Colonic mucosa (tissue), 4 donors: ENCODE measurements around the gene NCAM2. TPM values are rescaled to one million over a fixed set of nuclear protein-coding genes. Genes with fewer than 3 reads are reported as not detected.

Source experiments
- DNase-seq: peaks from one replicate; pipeline ENCODE4 v3.0.0-alpha.2; 2020
- H3K27ac ChIP-seq: fragments of 200-600 bp; one replicate; pipeline ENCODE4 v1.8.0; 2021
- H3K27me3 ChIP-seq: fragments of 200-600 bp; one replicate; pipeline ENCODE4 v1.8.0; 2021
- H3K36me3 ChIP-seq: fragments of 200-600 bp; one replicate; pipeline ENCODE4 v1.8.0; 2021
- H3K4me1 ChIP-seq: fragments of 200-600 bp; one replicate; pipeline ENCODE4 v1.8.0; 2021; ENCODE audit warnings: mild to moderate bottlenecking
- H3K4me3 ChIP-seq: fragments of 200-600 bp; one replicate; pipeline ENCODE4 v1.8.0; 2021
- H3K9ac ChIP-seq, 2 donors: one replicate each; pipeline ENCODE4 v1.7.0; 2013; ENCODE audit warnings: control low read depth in 2 of 2, low read depth in 2 of 2, low read length in 2 of 2
- H3K9me3 ChIP-seq: fragments of 200-600 bp; one replicate; pipeline ENCODE4 v1.8.0; 2021
- intact Hi-C: fragments of 100-400 bp; cut with DNase I; formaldehyde crosslinking; loops from one replicate; pipeline ENCODE4 v1.14.1; 2022
- total RNA-seq, 2 donors: library from RNA; stranded (reverse); fragmentation: NEBNext Ultra II Directional in 1 of 2; extraction: Animal tissue kit (Norgen Biotek cat#: 25700) in 1 of 2; gene quantifications; one replicate each; pipeline ENCODE4 v1.2.1, GENCODE V29; 2021
- TF ChIP-seq, protein P1 (sequence below): fragments of 200-600 bp; IDR thresholded peaks from one replicate; pipeline ENCODE4 v1.8.0; 2022; ENCODE audit warnings: antibody characterized with exemption, mild to moderate bottlenecking
- donor health status: healthy.
- donor health status: DM: no; HTN: no; CAD: no.
- donor health status: DM: no; HTN: no; CAD: no.

Gene NCAM2
- total RNA-seq, 2 donors from 2014 or later = 0.52 to 2.8 TPM

DNA sequence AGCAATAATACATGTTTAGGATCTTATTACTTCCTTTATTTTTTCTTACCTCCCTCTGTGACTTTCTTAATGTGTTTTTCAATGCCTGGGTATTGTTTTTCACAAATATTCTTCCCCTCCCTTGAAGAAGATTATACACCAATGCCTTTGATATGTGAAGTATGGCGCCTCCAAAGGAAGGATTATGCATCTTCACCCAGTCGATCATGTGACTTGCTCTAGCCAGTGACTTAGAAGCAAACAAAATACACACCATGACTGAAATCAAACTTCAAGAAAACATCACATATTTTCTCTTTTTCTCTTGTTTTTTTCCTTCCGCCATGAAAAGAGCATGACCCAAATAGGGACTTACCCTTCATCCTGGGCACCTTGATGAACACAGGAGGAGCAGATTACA, 297.1 kb downstream of the NCAM2 start:
- H3K27ac ChIP-seq = no peak overlapping the region
- DNase-seq = no peak
- H3K27me3 ChIP-seq = no peaks in the 10 kb centered on the region
- no peak overlapping the region for H3K9ac ChIP-seq
- H3K36me3 ChIP-seq = no peaks in the 10 kb centered on the region
- no peaks in the 10 kb centered on the region for H3K9me3 ChIP-seq
- intact Hi-C loops = no loop called here
- TF ChIP-seq, protein P1, sequence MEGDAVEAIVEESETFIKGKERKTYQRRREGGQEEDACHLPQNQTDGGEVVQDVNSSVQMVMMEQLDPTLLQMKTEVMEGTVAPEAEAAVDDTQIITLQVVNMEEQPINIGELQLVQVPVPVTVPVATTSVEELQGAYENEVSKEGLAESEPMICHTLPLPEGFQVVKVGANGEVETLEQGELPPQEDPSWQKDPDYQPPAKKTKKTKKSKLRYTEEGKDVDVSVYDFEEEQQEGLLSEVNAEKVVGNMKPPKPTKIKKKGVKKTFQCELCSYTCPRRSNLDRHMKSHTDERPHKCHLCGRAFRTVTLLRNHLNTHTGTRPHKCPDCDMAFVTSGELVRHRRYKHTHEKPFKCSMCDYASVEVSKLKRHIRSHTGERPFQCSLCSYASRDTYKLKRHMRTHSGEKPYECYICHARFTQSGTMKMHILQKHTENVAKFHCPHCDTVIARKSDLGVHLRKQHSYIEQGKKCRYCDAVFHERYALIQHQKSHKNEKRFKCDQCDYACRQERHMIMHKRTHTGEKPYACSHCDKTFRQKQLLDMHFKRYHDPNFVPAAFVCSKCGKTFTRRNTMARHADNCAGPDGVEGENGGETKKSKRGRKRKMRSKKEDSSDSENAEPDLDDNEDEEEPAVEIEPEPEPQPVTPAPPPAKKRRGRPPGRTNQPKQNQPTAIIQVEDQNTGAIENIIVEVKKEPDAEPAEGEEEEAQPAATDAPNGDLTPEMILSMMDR = no peak
- no peak overlapping the region for H3K4me3 ChIP-seq
- H3K4me1 ChIP-seq = no peaks in the 10 kb centered on the region

DNA sequence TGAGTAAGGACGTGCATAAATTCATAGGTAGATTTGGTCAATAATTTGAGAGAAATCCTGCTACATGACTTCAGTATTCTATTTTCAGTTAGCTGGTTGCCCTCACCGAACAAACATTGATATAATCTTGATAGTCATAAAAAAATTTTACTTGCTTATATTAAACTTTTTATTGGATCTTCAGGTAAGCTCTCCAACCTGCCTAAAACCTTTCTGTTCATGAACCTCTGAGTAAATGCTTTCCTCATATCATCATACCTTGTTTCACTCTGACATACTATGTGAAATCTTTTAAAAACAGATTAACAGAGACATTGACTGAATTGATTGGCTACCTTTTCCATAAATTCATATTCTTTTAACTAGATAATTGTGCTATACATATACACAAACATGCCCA, 299.0 kb downstream of the NCAM2 start:
- TF ChIP-seq, protein P1 = no peak
- DNase-seq = no peak
- intact Hi-C loops = no loop called here
- Histone ChIP-seq H3K9me3 (no peaks in the 10 kb centered on the region), H3K27ac (no peak overlapping the region), H3K4me1 (no peaks in the 10 kb centered on the region), H3K36me3 (no peaks in the 10 kb centered on the region), H3K4me3 (no peak overlapping the region), H3K27me3 (no peaks in the 10 kb centered on the region), H3K9ac (no peak overlapping the region)

DNA sequence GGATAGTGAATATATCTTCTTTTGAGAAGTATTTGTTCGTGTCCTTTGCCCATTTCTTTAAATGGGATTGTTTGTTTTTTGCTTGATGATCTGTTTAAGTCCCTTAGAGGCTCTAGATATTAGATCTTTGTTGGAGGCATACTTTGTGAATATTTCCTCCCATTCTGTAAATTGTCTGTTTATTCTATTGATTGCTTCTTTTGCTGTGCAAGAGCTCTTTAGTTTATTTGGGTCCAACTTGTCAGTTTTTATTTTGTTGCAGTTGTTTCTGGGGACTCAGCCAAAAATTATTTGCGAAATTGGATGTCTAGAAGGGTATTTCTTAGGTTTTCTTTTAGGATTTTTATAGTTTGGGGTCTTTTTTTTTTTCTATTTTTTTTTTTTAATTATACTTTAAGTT, 302.8 kb downstream of the NCAM2 start:
- Histone ChIP-seq H3K36me3 (no peaks in the 10 kb centered on the region), H3K27ac (no peak overlapping the region), H3K4me1 (no peaks in the 10 kb centered on the region), H3K27me3 (no peaks in the 10 kb centered on the region), H3K9me3 (no peaks in the 10 kb centered on the region), H3K9ac (no peak overlapping the region), H3K4me3 (no peak overlapping the region)
- TF ChIP-seq, protein P1 = no peak
- DNase-seq = no peak
- intact Hi-C loops = no loop called here

DNA sequence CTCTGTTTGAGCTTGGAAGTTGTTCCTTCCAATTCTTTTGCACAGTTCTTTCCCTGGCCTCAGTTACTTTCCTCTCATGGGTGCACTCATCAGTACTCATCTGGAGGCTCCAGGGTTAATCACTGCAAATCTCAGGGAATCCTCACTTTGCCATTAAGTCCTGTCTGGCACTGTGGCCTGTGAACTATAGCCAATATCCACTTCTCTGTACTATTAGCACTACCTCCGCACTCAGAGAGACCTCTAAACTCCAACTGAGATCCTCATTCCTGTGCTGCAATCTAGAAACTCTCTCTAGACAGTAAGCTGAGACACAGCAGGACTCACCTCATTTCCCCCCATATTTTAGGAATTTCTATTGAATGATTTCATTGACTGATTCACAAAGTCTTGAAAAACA, 311.3 kb downstream of the NCAM2 start:
- no peaks in the 10 kb centered on the region for H3K27me3 ChIP-seq
- H3K9me3 ChIP-seq = no peaks in the 10 kb centered on the region
- TF ChIP-seq, protein P1 = no peak
- H3K9ac ChIP-seq = no peak overlapping the region
- DNase-seq = no peak
- no peak overlapping the region for H3K4me3 ChIP-seq
- intact Hi-C loops = no loop called here
- H3K36me3 ChIP-seq = no peaks in the 10 kb centered on the region
- no peak overlapping the region for H3K27ac ChIP-seq
- no peaks in the 10 kb centered on the region for H3K4me1 ChIP-seq

DNA sequence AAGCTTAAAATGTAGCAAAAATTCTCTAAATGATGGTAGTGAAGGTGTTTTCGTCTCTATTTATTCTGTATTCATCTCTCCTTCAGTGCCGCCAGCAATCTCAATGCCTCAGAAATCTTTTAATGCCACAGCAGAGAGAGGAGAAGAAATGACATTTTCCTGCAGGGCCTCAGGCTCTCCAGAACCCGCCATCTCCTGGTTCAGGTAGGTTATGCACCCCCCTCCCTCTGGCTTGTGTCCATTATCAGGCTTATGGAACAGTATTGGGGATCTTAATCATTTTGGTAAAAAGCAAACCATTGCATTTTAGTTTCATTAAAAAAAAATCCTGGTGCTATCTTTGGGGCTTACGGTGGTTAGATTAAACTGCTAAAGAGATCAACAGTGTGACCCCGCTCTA, 326.1 kb downstream of the NCAM2 start:
- no peak for DNase-seq
- TF ChIP-seq, protein P1 = no peak
- Histone ChIP-seq H3K36me3 (no peaks in the 10 kb centered on the region), H3K9ac (no peak overlapping the region), H3K4me3 (no peak overlapping the region), H3K4me1 (no peaks in the 10 kb centered on the region), H3K27ac (no peak overlapping the region), H3K9me3 (no peaks in the 10 kb centered on the region), H3K27me3 (no peaks in the 10 kb centered on the region)
- intact Hi-C loops = no loop called here

DNA sequence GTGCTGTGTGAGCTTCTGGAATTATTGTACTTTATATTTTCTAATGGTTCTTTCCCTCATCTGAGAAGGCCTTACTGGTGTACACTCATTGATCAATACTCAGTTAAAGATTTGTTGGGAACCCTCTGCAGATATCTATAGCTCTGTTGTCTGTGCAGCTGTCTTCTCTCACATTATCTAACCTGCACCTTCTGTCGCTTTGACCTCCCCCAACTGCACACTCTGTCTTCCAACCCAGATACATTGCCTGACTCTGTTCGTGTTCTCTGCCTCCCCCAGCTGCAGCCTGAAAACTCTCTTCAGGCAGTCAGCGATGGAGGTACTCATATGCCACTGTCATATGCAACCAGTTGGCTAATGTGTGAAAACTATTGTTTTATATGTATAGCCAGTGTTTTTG, 334.3 kb downstream of the NCAM2 start:
- DNase-seq = no peak

More for the DNA sequence above, 334.3 kb downstream of the NCAM2 start:
- Histone ChIP-seq H3K4me3 (no peak overlapping the region), H3K9me3 (no peaks in the 10 kb centered on the region), H3K36me3 (no peaks in the 10 kb centered on the region), H3K27ac (no peak overlapping the region), H3K9ac (no peak overlapping the region), H3K4me1 (no peaks in the 10 kb centered on the region), H3K27me3 (no peaks in the 10 kb centered on the region)
- TF ChIP-seq, protein P1 = no peak
- intact Hi-C loops = no loop called here
